GM19043 (cell line): ENCODE data around the gene FABP2.
"Not testable (repeated sequence)": the region's sequence is repeated elsewhere in the genome, so short reads cannot be mapped to it uniquely, and the experiment has no call there.

Source experiments
- ATAC-seq: cut with Tn5 transposase; IDR thresholded peaks from one replicate; pipeline ENCODE4 v1.9.1; 2021; ENCODE audit warnings: low read depth; ENCODE audit not compliant: unreplicated experiment

The FABP2 gene

DNA sequence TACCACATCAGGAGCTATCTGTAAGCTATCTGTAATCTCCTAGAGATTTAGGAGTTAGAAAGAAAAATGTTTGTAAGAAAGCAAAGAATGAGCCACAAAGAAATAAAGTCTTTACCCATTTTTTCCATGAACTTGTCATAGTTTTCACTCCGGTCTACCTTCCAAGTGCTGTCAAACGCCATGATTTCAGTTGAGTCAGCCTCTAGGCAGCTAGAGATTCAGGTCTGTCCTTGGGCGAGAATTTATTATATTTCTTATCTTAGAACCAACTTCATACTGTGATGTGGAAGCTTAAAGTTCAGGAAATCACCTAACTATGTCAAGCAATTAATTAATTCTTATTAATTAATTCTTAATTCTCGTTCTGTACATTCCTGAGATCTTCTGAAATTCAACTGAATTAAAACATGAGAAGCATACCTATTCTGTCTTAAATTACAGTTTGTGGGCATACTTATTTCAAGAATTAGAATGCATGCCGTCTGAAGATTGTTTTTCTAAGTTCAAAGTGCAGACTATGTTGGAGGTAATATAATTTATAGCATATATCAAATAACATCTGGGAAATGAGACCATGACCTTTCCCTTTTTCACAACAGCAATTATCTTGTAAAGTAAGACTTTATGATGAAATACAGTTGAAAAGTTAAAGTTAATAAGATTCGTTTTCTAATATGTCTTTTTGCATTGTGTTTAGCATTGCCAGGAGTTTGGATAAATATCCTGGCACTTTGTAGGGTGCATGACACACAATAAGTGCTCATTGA is at the start of gene FABP2:
FABP2 (minus strand) TSS at position 218 of the 767 bp plus-strand sequence; CDS start at position 182, 36 bp downstream.
- ATAC-seq, result no peak

DNA sequence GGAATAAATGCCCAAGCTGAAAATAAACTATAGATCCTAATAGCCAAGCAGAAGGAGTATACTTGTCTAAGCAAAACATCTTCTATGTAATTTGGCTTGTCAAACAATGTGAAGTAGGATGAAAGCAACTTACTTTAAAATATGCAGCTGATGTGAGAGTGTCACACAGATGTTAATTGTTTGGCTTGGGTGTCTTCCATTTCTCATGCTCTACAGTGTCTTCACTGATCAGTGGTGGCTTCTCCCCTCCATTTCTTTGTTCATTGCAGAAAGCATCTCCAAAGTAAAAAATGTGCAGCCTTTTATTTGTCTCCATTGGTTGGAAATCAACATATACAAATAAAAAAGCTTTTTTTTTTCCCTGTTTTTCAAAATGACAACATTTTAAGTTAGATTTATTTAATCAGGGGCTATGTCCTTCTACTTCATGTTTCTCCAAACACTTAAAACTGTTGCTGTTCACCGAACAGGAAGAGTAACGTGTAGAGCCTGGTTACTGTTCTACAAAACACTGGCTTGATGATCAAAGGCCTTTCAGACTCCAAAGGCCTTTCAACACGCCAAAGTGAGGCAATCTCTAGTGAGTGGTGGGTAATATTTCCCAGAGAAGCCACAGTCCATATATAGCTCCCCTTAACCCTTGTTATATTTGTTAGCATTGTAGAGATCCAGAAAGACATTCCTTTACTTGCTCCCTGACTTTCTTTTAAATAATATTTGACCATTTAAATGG is 49.2 kb upstream of the FABP2 start:
- not testable (repeated sequence) for ATAC-seq

DNA sequence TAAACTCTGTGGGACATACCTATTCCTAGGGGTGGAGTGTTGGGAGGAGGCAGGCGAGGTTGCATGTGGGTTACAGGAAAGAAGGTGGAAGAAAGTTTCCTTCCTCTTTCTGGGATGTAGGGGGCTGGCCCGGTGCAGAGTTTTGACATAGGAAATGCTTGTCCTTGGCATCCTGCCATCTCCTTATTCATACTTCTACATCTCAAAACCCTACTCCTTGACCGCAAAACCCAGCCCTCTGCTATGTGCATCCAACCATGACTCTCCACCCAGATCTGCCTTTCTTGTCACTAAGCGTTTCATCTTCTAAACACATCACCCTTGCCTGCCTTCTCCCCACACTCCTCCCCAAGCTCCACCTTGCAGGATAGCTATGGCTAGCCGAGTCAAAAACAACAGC is 48.5 kb upstream of the FABP2 start:
- ATAC-seq, result peak; percentile 94

DNA sequence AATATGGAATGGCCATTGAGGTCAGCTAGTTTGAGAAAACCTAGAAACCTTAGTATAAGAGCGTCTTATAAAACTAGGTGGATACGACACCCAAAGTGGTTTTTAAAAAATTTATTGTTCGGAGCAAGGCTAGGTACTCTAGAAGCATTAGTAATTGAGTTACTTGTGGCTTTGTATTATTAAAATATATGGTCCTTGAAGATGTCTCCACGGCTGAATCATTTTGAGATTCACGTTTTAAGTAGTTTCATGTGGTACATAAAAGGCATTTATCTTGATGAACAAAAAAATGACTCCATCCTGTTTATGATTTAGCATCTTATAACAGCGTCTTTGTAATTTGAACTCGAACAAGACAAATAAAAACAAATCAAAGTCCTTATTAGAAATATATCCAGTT is 44.9 kb upstream of the FABP2 start:
- not testable (repeated sequence) for ATAC-seq

- not testable (repeated sequence) for ATAC-seq
Observed at GRCh38 chr4:119364203-119364602, 42.3 kb upstream of the FABP2 start.

DNA sequence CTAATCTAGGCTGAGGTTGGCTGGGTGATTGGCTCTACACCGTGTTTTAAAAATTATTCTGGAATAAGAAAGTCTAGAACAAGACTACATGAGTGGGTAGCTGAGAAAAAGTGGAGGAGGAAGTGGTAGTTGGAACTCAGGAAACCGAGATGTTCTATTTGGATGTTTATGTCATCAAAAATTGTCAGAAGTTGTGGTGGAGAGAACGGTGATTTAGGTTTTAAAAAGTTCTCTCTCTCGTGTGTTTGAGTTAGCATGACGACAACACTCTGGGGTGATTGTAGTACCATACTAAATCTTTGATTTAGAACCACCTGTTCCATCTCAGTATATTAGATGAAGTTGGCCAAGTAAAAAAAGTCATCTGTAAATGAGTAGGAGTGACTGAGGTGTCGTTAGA is 41.4 kb upstream of the FABP2 start:
- not testable (repeated sequence) for ATAC-seq

DNA sequence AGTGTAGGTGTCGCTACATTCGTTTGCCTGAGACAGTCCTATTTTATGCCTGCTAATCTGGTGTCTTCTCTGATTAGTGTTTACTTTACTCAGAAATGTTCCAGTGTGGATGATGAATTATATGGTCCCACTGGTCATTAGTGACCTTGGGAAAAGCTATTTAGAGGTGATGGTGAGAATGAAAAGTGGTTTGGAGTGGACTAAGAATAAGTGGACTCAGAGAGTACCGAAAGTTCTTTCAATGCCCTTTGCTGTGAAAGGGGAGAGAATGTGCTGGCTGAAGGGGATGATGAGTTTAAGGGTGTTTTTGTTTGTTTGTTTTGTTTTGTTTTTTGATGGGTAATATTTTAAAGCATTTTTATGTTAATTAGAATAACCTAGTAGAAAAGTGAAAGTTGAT is 40.5 kb upstream of the FABP2 start:
- ATAC-seq, result not testable (repeated sequence)

DNA sequence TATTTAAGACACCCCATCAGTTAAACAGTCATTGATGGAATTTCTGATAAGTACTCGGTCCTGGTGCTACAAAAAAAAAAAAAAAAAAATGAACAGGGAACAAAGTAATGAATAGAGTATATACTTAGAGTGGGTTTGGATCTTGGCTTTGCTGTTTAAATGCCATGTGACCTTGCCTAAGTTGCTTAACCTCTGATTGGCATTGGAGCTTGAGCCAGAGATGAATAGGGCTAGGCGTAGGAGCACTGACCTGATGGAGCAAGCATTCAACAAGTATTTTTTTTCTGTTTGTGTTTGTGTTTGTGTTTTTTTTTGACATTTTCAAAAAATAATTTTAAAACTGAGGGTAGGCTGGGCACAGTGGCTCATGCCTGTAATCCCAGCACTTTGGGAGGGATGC is 37.9 kb upstream of the FABP2 start:
- not testable (repeated sequence) for ATAC-seq

- ATAC-seq, result not testable (repeated sequence)
Observed at GRCh38 chr4:119356796-119357195, 34.9 kb upstream of the FABP2 start.

GRCh38 chr4:119356041-119356440 is 34.1 kb upstream of the FABP2 start:
- not testable (repeated sequence) for ATAC-seq

- not testable (repeated sequence) for ATAC-seq
Observed at GRCh38 chr4:119353364-119353763, 31.4 kb upstream of the FABP2 start.

GRCh38 chr4:119348169-119348568 is 26.2 kb upstream of the FABP2 start:
- ATAC-seq, result not testable (repeated sequence)

DNA sequence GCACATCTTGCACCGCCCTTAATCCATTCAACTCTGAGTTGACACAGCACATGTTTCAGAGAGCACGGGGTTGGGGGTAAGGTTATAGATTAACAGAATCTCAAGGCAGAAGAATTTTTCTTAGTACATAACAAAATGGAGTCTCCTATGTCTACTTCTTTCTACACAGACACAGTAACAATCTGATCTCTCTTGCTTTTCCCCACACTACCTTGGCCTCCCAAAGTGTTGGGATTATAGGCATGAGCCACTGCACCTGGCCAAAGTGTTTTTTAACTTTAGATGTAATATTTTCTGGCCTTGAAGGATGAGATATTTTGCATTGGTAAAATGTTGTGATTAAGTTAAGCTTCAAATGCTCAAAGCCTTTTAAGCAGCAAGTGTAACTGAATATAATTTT is 21.4 kb upstream of the FABP2 start:
- ATAC-seq, result not testable (repeated sequence)

DNA sequence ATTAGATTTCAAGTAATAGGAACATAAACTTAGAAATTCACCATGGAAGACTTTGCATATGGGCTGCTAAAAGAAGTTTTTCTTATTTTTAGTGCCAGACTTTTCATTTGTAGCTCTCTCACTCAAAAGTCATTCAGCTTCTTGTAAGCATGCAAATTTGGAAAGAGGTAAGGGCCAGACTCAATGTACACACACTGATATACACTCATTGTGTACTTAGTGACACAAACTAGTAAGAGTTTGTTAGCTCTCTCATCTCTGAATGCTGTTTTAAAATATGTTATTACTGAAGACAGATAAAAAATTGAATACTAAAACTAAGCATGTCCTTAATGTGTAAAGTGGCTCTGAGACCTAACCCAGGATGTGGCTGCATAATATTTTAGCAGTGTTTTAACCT is 18.0 kb upstream of the FABP2 start:
- not testable (repeated sequence) for ATAC-seq

- no peak for ATAC-seq
Observed at GRCh38 chr4:119337010-119337409, 15.1 kb upstream of the FABP2 start.

- ATAC-seq, result not testable (repeated sequence)
Observed at GRCh38 chr4:119336332-119336979, 14.5 kb upstream of the FABP2 start.

DNA sequence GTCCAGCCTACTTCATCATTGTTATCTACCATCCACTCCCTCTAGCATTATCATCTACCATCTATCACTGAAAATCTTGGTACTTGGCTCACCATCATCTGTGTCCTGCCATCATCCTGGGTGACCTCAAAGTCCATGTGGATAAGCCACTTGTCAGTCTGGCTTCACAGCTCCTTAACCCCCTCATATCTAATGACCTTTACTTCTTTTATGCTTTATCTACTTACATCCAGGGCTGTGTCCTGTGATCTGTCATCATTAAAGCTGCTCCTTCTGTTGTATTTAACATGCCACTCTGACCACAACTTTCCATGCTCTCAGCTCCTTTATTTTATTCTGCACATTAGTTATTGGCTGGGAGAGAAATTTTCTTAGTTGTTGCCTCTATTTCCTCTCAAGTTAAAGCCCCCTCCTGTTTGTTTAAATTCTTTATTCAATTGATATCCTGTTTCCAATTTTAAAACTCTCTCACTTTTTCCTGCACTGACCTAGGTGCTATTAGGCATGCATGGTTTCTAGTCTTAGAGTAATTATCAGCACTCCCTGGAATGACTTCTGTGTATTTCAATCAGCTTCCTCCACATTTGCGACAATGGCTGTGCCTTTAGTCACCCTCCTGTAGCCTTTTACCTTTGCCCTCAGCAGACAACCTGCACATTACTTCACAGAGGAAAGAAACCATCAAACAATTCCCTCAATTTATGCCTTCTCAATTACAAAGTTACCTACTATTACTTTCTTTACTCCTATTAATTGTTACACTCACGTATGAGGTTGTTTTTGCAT is 8.1 kb upstream of the FABP2 start:
- ATAC-seq, result no peak

- ATAC-seq, result no peak
Observed at GRCh38 chr4:119328695-119329094, 6.8 kb upstream of the FABP2 start.

GRCh38 chr4:119317990-119318389 is 3.9 kb downstream of the FABP2 start:
- ATAC-seq, result no peak

DNA sequence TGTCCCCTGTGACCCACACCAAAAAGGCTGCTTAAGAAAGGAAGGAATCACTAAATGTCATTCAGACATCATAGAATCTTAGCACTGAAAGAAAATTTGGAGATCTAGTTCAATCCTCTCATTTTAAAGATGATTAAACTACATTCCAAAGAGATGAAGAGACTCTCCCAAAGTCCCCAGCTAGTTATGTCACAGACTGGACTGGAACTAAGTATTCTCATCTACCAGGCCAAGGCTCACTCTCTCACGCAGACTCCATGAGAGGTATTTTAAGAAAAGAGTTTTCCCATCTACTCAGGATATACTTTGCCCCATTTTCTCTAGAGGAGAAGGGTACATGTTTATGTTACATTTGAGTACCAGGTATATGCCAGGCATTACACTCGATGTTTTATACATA is 6.9 kb downstream of the FABP2 start:
- ATAC-seq, result no peak
